Ramos (cell line): ENCODE measurements around the gene HIRA.

Source experiments
- in situ Hi-C: fragments of 300-500 bp; cut with MboI; formaldehyde crosslinking; loops from one replicate; pipeline ENCODE4 v1.14.3; 2022; ENCODE audit warnings: low sequenced_read_pairs; ENCODE audit not compliant: unreplicated experiment

Gene HIRA

DNA sequence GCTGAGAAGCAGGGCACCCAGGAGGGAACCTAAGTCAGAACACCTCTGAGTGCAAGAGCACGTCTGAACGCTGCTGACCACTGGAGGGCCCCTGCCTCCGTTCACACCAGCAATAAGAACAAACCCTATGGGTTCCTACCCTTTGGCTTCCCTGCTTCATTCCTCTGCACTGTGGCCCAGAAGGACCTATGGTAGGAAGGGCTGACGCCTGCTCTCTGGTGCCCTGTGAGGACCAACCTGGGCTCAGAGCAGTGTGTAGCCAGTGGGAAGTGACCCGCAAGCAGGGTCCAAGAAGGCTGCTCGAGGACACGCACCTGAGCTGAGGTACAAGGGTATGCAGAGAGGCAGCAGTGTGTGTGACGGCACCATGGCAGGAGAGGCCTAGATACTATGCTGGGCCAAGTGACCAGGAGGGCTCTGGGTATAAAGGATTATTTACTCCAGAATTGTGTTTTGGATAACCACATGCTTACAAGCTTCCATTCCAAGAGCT, 71.2 kb downstream of the HIRA start:
- in situ Hi-C loops: no loop called here

DNA sequence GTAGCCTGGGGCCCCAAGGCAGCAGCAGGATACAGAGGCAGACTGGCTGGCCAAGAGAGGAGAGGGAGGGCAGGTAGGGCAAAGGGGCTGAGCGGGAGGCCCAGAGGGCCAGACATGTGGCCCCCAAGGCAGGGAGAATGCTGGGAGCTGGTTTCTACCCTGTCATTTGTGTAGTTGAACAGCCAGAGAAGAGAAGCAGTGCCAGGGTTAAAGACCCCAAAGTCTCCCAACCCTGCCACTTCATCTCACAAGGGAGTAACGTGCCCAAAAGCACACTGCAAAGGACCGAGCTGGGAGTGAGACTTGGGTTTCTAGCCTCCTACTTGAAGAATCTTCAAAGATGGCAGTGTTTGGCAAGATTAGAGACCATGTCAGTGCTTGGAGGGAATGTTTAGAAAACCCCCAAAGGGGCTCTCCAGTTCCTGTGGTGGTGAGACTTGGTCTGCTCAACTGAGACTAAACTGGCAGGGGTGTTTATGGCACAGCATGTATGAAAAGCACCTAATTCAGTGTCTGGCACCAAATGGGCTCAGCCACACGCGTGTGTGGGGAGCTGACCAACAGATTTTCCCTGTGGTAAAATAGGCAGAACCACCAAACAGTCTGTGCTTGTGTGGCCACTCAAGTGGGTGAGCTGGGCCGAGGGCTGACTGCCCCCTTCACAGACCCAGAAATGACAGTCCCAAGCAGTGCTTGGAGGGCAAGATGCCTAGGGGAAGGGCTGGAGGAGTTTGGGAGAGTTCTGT, 71.8 kb downstream of the HIRA start:
- in situ Hi-C loops: no loop called here

DNA sequence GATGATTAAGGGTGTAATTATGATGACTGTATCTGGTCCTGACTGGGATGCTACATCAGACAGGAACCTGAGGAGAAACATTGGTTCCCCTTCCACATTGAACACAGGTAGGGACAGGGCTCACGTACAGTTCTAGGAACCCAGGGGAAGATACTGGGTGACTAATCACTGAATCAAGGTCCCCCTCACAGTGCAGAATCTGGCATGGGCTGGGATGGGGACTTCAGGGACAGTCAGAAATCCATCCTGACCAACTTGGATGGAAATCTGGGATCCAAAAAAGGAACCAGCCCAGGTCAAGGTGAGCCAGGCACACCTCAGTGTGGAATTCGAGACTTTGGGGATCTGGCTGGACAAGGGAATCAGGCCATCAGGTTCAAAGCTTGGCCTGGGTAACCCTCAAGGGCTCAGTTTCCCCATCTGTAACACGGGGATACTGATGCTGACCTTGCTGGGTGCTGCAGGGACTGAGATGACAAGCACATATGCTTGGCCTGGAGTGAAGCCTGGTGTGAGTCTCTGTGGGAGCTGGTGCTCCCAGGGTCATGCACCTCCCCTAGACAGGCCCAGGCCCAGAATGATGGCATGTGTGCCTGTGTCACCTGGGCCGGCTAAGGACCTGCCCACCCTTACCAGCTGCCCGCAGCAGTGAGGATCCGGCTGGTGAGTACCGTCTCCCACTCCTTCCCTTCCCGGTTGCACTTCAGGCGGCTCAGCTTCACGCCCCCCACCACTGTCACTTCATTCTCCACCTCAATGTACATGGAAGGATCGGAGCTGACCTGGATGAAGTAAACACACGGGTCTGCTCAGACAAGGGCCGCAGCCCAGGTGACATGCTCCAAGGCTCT, 72.6 kb downstream of the HIRA start:
- in situ Hi-C loops: no loop called here

DNA sequence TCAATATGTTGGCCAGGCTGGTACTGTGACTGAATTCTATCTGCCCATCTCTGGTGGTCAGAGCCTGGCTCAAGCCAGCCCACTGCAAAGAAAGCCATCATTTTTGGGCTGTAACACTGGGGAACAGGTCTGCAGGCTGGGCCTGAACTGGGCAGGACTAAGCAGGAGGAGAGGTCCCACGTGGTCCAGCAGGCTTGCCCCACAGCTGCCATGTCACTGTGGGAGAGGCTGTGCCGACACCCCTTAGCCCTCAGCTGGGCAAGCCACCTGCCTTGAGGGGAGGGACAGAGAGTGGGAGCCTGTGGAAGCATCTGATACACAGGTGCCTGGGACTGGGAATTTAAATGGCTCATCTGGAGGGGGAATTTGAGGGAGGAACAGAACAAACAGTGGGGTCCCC, 73.3 kb downstream of the HIRA start:
- in situ Hi-C loops: no loop called here

DNA sequence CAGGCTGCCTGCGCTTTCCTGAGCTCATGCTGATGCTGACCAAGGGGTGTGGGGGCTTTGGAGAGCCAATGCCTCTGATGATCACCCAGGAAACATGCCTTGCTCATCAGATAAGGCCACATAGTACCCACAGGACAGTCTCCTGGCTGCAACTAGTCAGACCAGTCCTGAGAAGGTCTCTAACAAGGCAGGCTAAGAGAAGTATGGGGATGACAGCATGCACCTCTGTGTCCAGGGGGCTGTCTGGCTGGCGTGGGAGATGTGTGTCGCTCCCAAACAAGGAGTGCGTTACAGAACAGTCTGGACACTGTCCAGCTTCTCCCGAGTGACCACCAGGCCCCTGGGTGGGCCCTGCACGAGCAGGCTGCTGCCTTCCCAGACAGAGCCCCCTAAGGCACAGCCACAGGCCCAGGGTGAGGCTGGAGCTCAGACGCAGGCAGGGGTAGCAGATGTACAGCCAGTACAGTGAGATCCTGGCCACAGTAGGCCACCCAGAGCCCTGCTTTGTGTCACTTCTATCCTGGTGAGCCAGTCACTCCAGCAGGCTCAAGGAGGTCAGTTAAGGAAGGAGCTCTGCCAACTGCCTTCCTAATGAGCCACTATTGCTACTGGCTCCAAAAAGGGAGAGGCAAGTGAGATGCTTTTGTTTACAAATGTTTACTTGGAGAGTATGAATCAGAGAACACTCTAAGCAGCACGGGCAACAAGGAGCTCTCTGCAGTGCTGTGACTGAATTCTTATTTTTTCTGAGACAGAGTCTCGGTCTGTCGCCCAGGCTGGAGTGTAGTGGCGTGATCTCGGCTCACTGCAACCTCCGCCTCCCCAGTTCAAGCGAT, 74.0 kb downstream of the HIRA start:
- in situ Hi-C loops: no loop called here

DNA sequence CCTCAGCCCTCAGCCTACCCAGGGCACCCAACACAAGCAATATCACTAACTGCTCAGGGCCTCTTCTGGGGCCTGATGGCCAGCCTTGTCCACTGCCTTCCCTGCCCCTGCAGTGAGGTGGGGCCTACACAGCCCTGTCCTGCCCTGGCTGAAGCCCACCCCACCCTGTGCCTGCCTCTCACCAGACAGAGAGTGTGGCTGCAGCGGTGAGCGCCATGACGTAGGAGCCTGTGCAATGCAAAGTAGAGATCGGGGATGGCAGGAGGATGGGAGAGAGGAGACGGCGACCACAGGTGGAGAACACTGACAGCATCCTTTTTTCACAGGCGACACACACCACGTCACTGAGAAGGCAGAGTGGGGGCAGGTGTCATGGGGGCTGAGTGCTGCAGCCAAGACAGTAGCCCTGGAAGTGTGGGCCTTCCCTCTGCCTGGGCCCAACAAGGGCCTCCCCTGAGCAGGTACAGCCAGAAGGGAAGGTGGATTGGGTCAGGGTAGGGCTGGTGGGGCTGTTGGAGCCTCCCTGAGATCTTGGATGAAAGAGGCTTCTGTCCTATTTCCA, 74.7 kb downstream of the HIRA start:
- in situ Hi-C loops: no loop called here

DNA sequence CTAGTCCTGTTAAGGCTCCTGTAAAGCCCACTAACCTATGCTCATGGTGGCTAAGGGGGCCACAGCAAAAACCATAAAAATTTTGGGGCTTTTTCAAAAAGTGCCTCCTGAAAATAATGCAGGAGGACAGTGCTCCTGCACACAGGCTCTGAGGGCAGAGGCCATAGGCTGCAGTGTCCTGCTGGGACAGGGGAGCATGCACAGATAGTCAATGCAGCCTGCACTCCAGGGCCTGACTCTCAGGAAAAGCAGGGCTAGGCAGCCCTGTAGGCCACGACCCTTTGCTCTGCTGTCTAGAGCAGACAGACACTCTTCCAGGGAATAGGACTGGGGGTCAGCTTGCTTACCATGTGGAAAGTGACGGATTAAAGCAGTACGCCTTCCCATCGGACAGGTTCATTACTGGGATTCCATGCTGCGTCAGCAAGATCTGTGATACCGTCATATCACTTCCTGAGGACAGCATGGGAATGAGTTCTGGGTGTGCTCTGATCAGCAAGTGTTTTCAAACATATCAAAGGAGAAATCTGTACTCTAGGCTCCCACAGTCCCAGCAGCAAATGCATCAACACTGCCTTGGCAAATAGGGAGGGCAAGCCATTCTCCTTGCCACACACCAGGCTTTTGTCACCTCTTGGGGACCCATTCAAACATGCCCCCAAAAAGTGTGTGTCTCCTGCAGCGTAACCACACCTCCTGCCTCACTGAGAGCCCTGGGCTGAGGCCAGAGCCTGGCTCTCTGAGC, 75.9 kb downstream of the HIRA start:
- in situ Hi-C loops: no loop called here

DNA sequence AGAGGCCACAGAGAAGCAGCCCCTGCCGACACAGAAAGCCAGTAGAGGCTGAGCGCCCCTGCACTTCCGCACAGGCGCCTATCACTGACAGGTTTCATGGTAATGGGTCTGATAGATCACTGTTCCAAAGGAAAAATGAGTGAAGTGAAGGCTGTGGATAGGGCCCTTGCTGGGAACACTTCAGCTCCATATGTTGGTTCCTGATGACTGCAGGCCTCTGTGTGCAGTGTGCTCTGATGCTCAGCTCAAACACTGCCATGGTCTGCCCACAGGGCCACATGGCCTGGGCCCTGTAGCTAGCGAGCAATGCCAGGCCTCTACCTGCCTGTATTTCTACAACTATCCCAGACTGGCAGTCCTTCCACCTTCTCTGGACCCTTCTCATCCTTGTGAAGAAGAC, 77.3 kb downstream of the HIRA start:
- in situ Hi-C loops: no loop called here

DNA sequence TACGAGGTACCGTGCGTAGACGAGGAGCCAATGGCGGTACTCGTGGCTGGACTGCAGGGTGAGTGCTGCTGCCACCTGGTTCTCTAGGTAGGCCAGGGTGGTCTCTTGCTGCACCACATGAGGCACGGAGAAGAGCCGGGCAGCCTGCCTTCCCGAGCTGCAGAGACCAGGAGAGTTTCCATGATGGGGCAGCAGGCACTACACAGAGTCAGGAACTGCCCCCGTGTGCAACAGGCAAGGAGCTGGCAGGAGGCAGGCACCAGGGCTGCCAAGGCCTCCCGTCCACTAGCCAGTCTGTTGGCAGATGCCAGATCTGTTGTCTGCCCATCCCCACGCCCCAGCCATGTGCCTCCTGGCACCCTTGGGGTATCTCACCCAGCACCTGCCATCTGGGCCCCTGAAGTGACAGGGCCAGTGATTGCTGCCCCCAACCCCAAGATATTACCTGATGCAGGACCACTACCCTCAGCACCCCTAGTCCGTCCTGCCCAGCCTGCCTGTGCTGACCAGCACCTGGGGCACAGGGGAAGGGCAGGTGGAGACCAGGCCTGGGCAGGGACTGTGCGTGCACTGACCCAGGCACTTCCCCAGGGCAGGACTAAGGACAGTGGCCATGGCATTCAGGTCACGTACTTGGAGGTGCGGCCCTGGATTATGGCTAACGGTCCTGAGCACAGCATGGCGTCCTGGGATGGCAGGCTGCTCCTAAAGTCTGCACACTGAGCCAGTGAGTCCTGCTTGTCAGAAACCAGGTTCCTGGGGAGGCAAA, 78.0 kb downstream of the HIRA start:
- in situ Hi-C loops: no loop called here

DNA sequence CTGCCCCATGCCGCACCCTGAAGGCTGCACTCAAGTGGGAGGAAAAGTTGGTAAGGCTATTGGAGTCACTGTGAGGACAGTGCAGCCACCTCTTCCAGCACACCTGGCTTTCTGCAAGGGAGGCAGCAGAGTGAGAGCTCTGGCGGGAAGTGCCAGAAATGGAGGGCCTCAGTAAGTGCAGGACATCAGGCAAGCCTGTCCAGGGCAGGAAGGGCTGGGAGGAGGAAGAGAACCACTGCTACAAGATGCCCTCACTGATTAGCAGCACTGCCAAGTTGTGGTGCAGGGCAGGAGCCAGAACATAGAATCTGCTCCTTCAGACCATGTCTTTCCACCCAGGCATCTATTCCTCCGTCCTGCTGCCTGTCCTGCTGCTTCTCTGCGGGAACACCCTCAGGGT, 78.8 kb downstream of the HIRA start:
- in situ Hi-C loops: no loop called here

DNA sequence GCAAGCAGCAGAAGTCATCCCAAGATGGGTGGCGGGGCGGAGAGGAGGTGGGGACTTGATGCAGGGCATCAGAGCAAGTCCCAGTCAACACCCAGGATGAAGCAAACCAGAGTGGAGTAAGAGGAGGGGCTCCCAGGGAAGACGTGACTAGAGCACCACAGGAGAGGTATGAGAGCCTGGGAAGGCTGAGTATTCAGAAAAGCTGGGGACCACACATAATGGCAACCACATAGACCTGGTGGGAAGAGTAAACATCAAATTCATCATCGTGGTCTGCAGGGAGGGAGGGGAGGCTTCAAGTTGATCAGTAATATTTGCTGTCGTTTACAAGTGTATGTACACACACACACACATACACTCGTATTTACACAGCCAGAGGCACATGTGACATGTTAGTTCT, 79.3 kb downstream of the HIRA start:
- in situ Hi-C loops: no loop called here

DNA sequence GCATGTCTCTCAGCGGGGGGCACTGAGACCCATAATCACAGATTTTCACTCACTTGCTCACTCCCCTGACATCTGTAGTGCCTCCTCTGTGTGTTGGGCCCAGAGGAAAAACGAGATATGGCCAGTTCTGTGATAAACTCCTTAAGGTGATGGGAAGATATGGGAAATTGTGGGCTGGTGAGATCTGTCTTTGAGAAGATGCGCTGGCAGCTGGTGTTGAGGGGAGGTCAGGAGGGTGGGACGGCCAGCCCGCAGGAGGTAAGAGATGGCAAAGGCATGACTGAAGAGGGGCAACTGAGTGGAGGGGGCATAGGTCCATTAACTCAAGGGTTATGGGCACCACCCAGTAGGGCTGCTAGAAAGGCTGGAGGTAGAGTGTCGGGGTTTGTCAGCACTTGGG, 79.9 kb downstream of the HIRA start:
- in situ Hi-C loops: no loop called here

DNA sequence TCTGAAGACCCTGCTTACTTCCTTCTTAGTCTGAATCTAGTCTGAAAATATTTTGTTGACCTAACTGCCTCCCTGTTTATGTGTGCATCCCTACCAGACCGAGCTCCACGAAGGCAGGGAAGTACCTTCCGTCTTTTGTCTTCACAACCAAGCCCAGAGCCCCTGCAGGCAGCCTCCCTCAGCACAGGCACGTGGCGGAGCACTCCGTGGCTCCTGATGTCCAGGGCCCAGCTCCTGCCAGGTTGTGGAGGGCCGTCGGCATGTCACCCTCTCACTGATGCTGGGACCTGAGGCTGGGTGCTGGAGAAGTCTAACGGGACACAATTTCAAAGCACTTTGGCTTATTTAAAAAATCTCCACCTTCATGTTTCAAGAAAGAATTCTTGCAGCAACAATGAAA, 80.6 kb downstream of the HIRA start:
- in situ Hi-C loops: no loop called here

DNA sequence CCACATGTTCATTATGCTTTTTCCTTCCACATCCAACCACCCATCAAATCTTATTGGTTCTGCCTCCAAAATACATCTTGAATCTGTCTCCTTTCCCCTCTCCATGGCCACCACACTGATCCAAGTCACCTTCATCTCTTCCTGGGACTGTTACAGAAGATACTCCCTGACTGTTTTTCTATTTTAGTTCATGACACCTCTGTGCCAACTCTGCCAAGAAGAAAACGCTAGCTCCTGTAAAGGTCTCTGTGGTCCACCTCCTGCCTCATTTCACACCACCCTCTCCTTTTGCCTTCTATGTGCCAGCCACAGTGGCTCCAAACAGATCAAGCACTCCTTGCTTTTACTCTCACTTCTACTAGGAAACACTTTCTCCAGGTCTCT, 81.1 kb downstream of the HIRA start:
- in situ Hi-C loops: no loop called here

DNA sequence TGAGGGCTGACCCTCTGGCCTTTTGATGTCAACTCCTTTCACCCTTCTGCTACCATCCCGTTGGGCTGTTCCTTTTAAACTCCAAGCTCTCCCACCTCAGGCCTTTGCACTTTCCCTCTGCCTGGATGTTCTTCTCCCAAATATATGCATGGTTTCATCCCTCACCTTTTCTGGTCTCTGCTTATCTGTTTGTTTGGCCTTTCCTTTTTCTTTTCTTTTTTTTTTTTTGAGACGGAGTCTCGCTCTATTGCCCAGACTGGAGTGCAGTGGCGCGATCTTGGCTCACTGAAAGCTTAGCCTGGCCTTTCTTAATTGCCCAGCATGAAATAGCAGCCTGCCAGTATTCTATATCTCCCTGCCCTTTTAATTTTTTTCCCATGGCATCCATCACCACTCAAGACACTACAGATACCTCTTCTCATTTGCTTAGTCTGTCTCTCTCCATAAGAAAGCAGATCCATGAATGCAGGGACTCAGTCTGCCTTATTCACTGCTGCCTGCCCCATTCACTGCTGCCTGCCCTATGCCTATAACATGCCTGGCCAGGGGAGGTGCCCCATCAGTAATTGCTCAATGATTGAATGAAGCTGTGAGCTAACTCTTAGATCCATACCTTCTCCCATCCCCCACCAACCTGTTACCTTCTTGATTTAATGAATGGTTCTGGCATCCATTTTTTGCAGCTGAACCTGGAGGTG, 81.6 kb downstream of the HIRA start:
- in situ Hi-C loops: no loop called here

DNA sequence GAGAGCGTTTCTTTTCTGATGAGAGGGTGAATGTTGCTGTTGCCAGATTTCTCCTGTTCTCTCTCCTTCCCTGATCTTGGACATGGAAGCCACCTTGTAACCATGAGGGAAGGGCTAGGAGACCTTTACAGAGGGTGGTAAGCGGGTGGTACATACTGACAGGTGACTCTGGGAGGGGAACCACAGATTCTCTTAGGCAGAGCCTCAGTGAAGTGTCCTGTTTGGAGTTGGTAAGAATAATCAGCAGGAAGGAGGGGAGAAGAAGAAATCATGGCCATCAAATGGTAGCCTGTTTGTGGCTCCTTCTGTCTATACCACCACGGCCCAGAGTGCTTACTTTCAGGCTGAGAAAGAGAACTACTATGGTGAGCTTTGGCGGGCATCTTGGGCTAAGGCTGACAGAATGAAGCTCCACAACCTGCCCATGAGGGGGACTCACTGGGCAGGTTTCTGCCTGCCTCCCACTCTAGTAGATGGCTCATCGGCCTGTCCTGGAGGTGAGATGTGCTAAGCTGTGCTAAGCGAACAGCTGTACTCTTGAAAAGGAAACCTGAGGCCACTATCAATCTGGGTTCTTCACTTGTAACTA, 84.8 kb downstream of the HIRA start:
- in situ Hi-C loops: no loop called here

DNA sequence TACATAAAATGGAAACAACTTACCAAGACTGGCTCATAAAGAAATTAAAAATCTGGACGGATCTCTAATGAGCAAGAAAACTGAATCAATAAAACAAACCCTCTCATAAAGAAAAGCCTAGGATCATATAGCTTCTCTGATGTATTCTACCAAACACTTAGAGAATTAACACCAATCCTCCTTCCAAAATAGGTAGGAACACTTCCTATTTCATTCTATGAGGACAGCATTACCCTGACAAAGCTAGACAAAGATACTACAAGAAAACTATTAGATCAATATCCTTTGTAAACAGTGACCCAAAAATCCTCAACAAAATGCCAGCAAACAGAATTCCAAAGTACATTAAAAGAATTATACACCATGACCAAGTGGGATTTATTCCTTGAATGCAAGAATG, 87.1 kb downstream of the HIRA start:
- in situ Hi-C loops: no loop called here

DNA sequence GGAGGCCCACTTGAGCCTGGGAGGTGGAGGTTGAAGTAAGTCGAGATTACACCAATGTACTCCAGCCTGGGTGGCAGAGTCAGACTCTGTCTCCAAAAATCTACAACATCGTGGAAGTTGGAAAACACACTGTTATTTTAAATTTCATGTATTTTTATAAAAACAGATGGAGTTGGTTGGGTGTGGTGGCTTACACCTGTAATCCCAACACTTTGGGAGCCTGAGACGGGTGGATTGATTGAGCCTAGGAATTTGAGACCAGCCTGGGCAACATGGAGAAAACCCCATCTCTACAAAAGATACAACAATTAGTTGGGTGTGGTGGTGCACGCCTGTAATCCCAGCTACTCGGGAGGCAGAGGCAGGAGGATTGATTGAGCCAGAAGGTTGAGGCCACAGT, 88.1 kb downstream of the HIRA start:
- in situ Hi-C loops: no loop called here
